Right atrium auricular region (tissue), 2 donors: Measurements from ENCODE around the gene MAFG. TPM values are rescaled to one million over a fixed set of nuclear protein-coding genes. Genes with fewer than 3 reads are reported as not detected.
A peak's percentile ranks its signal among the peaks of the same experiment; 100 is the strongest.
"Not testable (repeated sequence)": the region's sequence is repeated elsewhere in the genome, so short reads cannot be mapped to it uniquely, and the experiment has no call there.

ENCODE experiments used
- DNase-seq: peaks from one replicate; pipeline ENCODE4 v3.0.0-alpha.2; 2019; ENCODE audit warnings: low spot score
- H3K27ac ChIP-seq, 2 donors: fragments of 200-600 bp; sonication (generic); 1 replicate in 1 of 2; 2 replicates in 1 of 2; pipeline ENCODE4 v1.5.1; 2016 to 2019
- H3K27me3 ChIP-seq, 2 donors: fragments of 200-600 bp; sonication (generic); one replicate each; pipeline versions ENCODE4 v1.5.1 to v1.6.0; 2017 to 2019
- H3K36me3 ChIP-seq: fragments of 200-600 bp; sonication (generic); one replicate; pipeline ENCODE4 v1.5.1; 2016
- H3K4me1 ChIP-seq, 2 donors: fragments of 200-600 bp; sonication (generic); one replicate each; pipeline versions ENCODE4 v1.5.1 to v1.6.0; 2017 to 2019
- H3K4me3 ChIP-seq, 2 donors: fragments of 200-600 bp; sonication (generic); 1 replicate in 1 of 2; 2 replicates in 1 of 2; pipeline ENCODE4 v1.5.1; 2017 to 2019; ENCODE audit warnings: mild to moderate bottlenecking in 1 of 2, moderate library complexity in 1 of 2
- H3K9me3 ChIP-seq, 2 donors: fragments of 200-600 bp; sonication (generic); one replicate each; pipeline ENCODE4 v1.5.1; 2019
- total RNA-seq, 2 donors: library from RNA; depleted of rRNA; stranded (reverse); fragments of >200 nt; gene quantifications; one replicate each; pipeline ENCODE4 v1.1.0, GENCODE V29; 2016
- TF ChIP-seq, protein P1 (sequence below), 2 donors: fragments of 200-600 bp; sonication (generic); IDR thresholded peaks; one replicate each; pipeline ENCODE4 v1.5.1; 2019; ENCODE audit warnings: antibody characterized with exemption in 2 of 2

MAFG gene
- total RNA-seq, 2 donors from 2014 or later, result 21.8 to 26.5 TPM

- H3K9me3 ChIP-seq, result no peaks in the 10 kb centered on the region
- peaks cover 45% of the 10 kb centered on the region for H3K36me3 ChIP-seq
- H3K4me3 ChIP-seq, result no peak overlapping the region
- H3K4me1 ChIP-seq, result peaks cover 0 to 61% of the 10 kb centered on the region in 2 donors
- TF ChIP-seq, protein P1, sequence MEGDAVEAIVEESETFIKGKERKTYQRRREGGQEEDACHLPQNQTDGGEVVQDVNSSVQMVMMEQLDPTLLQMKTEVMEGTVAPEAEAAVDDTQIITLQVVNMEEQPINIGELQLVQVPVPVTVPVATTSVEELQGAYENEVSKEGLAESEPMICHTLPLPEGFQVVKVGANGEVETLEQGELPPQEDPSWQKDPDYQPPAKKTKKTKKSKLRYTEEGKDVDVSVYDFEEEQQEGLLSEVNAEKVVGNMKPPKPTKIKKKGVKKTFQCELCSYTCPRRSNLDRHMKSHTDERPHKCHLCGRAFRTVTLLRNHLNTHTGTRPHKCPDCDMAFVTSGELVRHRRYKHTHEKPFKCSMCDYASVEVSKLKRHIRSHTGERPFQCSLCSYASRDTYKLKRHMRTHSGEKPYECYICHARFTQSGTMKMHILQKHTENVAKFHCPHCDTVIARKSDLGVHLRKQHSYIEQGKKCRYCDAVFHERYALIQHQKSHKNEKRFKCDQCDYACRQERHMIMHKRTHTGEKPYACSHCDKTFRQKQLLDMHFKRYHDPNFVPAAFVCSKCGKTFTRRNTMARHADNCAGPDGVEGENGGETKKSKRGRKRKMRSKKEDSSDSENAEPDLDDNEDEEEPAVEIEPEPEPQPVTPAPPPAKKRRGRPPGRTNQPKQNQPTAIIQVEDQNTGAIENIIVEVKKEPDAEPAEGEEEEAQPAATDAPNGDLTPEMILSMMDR (IDR thresholded peaks at IDR 0.05), result no peak
- peak overlapping the region in 1 of 2 donors; percentile 41 for H3K27ac ChIP-seq
- H3K27me3 ChIP-seq, result no peaks in the 10 kb centered on the region
- DNase-seq, result no peak
These were observed 8.5 kb downstream of the MAFG start for GRCh38 chr17:81918832-81919545.

- Histone ChIP-seq H3K4me3 (peak overlapping the region; percentile 73 to 85), H3K36me3 (peaks cover 52% of the 10 kb centered on the region), H3K27ac (peak overlapping the region; percentile 39 to 41), H3K4me1 (peaks cover 0 to 55% of the 10 kb centered on the region in 2 donors)
- not testable (repeated sequence) for H3K9me3 ChIP-seq, DNase-seq, H3K27me3 ChIP-seq
These were observed 9.2 kb downstream of the MAFG start for GRCh38 chr17:81918333-81918669.

DNA sequence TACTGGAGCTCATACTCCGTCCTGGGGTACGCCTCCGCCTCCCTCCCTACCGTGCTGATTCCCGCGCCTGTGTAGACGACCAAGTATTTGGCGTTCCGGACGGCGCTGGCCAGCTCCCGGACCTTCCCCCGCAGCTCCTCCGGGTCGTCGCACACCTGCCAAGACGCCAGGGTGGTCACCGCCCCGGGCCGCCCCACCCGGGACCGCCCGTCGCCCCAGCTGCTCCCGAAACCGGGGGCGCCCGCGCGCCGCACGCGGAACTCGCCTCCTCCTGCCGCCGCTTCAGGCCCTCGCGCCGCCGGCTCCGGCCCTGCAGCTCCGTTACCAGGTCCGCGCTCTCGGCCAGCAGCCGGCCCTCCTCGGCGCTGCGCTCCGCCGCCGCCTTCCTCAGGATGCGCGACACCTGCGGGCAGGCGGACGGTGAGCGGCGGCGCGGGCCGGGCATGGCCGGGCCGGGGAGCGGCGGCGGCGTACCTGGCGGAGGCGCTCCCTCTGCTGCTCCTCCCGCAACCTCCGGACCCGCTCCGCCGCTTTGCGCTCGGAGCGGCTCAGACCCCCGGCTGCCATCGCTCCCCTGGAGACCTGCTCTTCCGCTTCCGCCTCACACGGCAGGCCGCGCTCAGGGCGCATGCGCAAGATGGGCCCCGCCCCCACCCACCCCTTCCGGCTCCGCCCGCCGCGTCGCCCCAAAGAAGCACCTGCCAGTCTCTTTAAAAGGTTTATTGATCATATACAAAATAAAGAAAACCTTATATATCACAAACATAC, 9.8 kb downstream of the MAFG start, which contains the start of gene SIRT7:
SIRT7 (minus strand) TSS at position 612 of the 768 bp plus-strand sequence; CDS start at position 567, 45 bp downstream.
- peaks cover 0 to 49% of the 10 kb centered on the region in 2 donors for H3K4me1 ChIP-seq
- no peaks in the 10 kb centered on the region for H3K9me3 ChIP-seq
- H3K36me3 ChIP-seq, result peaks cover 53% of the 10 kb centered on the region
- H3K27ac ChIP-seq, result peak within 1 kb of the TSS; percentile 39 to 41
- no peaks in the 10 kb centered on the region for H3K27me3 ChIP-seq
- peak; percentile 68 for DNase-seq
- H3K4me3 ChIP-seq, result peak within 1 kb of the TSS; percentile 73 to 85
- TF ChIP-seq, protein P1 (IDR thresholded peaks at IDR 0.05), result no peak

GRCh38 chr17:81916234-81917001, 11.1 kb downstream of the MAFG start:
- no peak for DNase-seq
- Histone ChIP-seq H3K27me3 (no peaks in the 10 kb centered on the region), H3K36me3 (peaks cover 43% of the 10 kb centered on the region), H3K9me3 (no peaks in the 10 kb centered on the region), H3K27ac (no peak overlapping the region), H3K4me1 (peaks cover 0 to 44% of the 10 kb centered on the region in 2 donors), H3K4me3 (peak overlapping the region in 1 of 2 donors; percentile 85)
- TF ChIP-seq, protein P1 (IDR thresholded peaks at IDR 0.05), result no peak

DNA sequence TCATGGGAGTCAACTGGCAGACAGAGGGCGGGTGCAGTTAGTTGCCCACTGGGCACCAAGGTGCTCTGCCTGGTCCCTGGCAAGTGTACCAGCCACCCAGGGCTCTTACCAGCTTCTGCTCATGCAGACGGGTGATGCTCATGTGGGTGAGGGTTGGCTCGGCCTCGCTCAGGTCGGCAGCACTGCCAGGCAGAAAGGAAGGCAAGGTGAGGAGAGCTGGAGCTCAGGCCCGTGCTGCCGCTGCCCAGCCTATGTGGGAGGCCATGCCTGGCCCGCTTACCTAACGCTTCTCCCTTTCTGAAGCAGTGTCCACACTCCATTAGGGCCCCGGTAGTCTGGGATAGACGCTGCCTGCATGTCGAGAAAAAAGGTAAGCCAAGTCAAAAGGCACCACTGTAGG, 12.2 kb downstream of the MAFG start:
- peaks cover 0 to 38% of the 10 kb centered on the region in 2 donors for H3K4me1 ChIP-seq
- no peak overlapping the region for H3K4me3 ChIP-seq
- H3K36me3 ChIP-seq, result peaks cover 36% of the 10 kb centered on the region
- no peak overlapping the region for H3K27ac ChIP-seq
- no peak for DNase-seq
- no peaks in the 10 kb centered on the region for H3K9me3 ChIP-seq
- TF ChIP-seq, protein P1 (IDR thresholded peaks at IDR 0.05), result no peak
- H3K27me3 ChIP-seq, result no peaks in the 10 kb centered on the region
